Activated CD8-positive, alpha-beta memory T cell treated with anti-CD3 and anti-CD28 coated beads for 36 hours (primary cell): ENCODE data around the gene KREMEN2. TPM values are rescaled to one million over a fixed set of nuclear protein-coding genes. Genes with fewer than 3 reads are reported as not detected.
"Not testable (repeated sequence)": the region's sequence is repeated elsewhere in the genome, so short reads cannot be mapped to it uniquely, and the experiment has no call there.

Source experiments
- CTCF ChIA-PET: fragments of 350-600 bp; sonication (Branson Sonifier 250); formaldehyde crosslinking; loops from one replicate; lab custom pipeline; 2021; ENCODE audit warnings: antibody characterized with exemption; lab: Charles Lee
- POLR2A ChIA-PET: fragments of 350-600 bp; sonication (Branson Sonifier 250); formaldehyde crosslinking; loops from one replicate; lab custom pipeline; 2021; ENCODE audit warnings: antibody characterized with exemption; lab: Charles Lee
- total RNA-seq, 2 experiments: library from RNA; stranded (reverse); gene quantifications; one replicate each; pipeline ENCODE4 v1.2.3, GENCODE V29; 2021

KREMEN2 gene
- total RNA-seq, 2 experiments from 2014 or later, result 0.08 TPM; not detected in 1

- ChIA-PET CTCF (interaction anchor here (1.1 kb wide), 1 partner anchor 190 kb away, joined by 3 read pairs; no protein-coding TSS in a partner anchor), POLR2A (no interaction called here)
Measured at GRCh38 chr16:2934450-2934849, 29.6 kb upstream of the KREMEN2 start.

- CTCF ChIA-PET, result no interaction called here
- POLR2A ChIA-PET, result no interaction called here
Measured at GRCh38 chr16:2936436-2937011, 27.6 kb upstream of the KREMEN2 start.

- POLR2A ChIA-PET, result no interaction called here
- CTCF ChIA-PET, result no interaction called here
Measured at GRCh38 chr16:2937170-2937569, 26.9 kb upstream of the KREMEN2 start.

- CTCF ChIA-PET, result no interaction called here
- POLR2A ChIA-PET, result no interaction called here
Measured at GRCh38 chr16:2938206-2938605, 25.9 kb upstream of the KREMEN2 start.

- CTCF ChIA-PET, result interaction anchor here (0.8 to 1.4 kb wide), 3 partner anchors 13 to 79 kb away, joined by 3 to 10 read pairs (median 3); no protein-coding TSS in a partner anchor
Measured at GRCh38 chr16:2939968-2940367, 24.1 kb upstream of the KREMEN2 start.

GRCh38 chr16:2942045-2942444 lies 22.0 kb upstream of the KREMEN2 start:
- CTCF ChIA-PET, result interaction anchor here (0.5 to 1.4 kb wide), 3 partner anchors 11 to 103 kb away, joined by 3 to 4 read pairs (median 3); no protein-coding TSS in a partner anchor

More at GRCh38 chr16:2939968-2940367, 24.1 kb upstream of the KREMEN2 start:
- POLR2A ChIA-PET, result interaction anchor here (0.6 kb wide), 1 partner anchor 41 kb away, joined by 7 read pairs; no protein-coding TSS in a partner anchor

GRCh38 chr16:2943716-2944115 lies 20.4 kb upstream of the KREMEN2 start:
- CTCF ChIA-PET, result interaction anchor here (1.4 kb wide), 1 partner anchor 24 kb away, joined by 3 read pairs; no protein-coding TSS in a partner anchor
- POLR2A ChIA-PET, result not testable (repeated sequence)

More at GRCh38 chr16:2942045-2942444, 22.0 kb upstream of the KREMEN2 start:
- POLR2A ChIA-PET, result no interaction called here

GRCh38 chr16:2946649-2947048 lies 17.4 kb upstream of the KREMEN2 start:
- ChIA-PET POLR2A (no interaction called here), CTCF (interaction anchor here (0.6 kb wide), 1 partner anchor 482 kb away, joined by 3 read pairs; no protein-coding TSS in a partner anchor)

- ChIA-PET CTCF (no interaction called here), POLR2A (no interaction called here)
Measured at GRCh38 chr16:2948807-2949704, 15.0 kb upstream of the KREMEN2 start.

GRCh38 chr16:2949705-2950352 lies 14.2 kb upstream of the KREMEN2 start:
- ChIA-PET CTCF (interaction anchor here (0.6 kb wide), 2 partner anchors 17 to 60 kb away, joined by 3 to 4 read pairs; no protein-coding TSS in a partner anchor), POLR2A (no interaction called here)

GRCh38 chr16:2950353-2950724 lies 13.7 kb upstream of the KREMEN2 start:
- ChIA-PET POLR2A (no interaction called here), CTCF (interaction anchor here (0.6 kb wide), 2 partner anchors 18 to 60 kb away, joined by 3 to 4 read pairs; no protein-coding TSS in a partner anchor)

GRCh38 chr16:2950773-2951172 lies 13.3 kb upstream of the KREMEN2 start:
- ChIA-PET POLR2A (no interaction called here), CTCF (no interaction called here)

- ChIA-PET POLR2A (interaction anchor here (0.6 kb wide), 1 partner anchor 53 kb away, joined by 3 read pairs; no protein-coding TSS in a partner anchor), CTCF (interaction anchor here (0.7 to 1.6 kb wide), 3 partner anchors 10 to 18 kb away, joined by 3 to 4 read pairs (median 3); no protein-coding TSS in a partner anchor)
Measured at GRCh38 chr16:2952679-2953078, 11.4 kb upstream of the KREMEN2 start.

GRCh38 chr16:2953706-2954627 lies 10.1 kb upstream of the KREMEN2 start:
- POLR2A ChIA-PET, result no interaction called here
- CTCF ChIA-PET, result interaction anchor here (1.6 kb wide), 1 partner anchor 16 kb away, joined by 3 read pairs; no protein-coding TSS in a partner anchor

GRCh38 chr16:2954656-2955381 lies 9.3 kb upstream of the KREMEN2 start:
- POLR2A ChIA-PET, result no interaction called here
- CTCF ChIA-PET, result no interaction called here

- ChIA-PET CTCF (interaction anchor here (1.4 to 1.8 kb wide), 2 partner anchors 10 to 14 kb away, joined by 5 to 6 read pairs; partner anchors contain the start of genes KREMEN2 and PAQR4), POLR2A (no interaction called here)
Measured at GRCh38 chr16:2955438-2955778, 8.7 kb upstream of the KREMEN2 start.

- CTCF ChIA-PET, result interaction anchor here (1.4 to 1.8 kb wide), 2 partner anchors 9 to 14 kb away, joined by 5 to 6 read pairs; partner anchors contain the start of genes KREMEN2 and PAQR4
- POLR2A ChIA-PET, result no interaction called here
Measured at GRCh38 chr16:2955779-2956578, 8.1 kb upstream of the KREMEN2 start.
